Lung (tissue), 12 donors: Measurements from ENCODE around the gene MAPKAP1. TPM values are rescaled to one million over a fixed set of nuclear protein-coding genes. Genes with fewer than 3 reads are reported as not detected.
"Not testable (repeated sequence)": the region's sequence is repeated elsewhere in the genome, so short reads cannot be mapped to it uniquely, and the experiment has no call there.

Experiments used
- ATAC-seq: fragments of 200-7000 bp; cut with Tn5 transposase; one replicate; pipeline ENCODE4 v1.9.1; 2020; ENCODE audit warnings: moderate number of reproducible peaks; ENCODE audit not compliant: insufficient read depth, low FRiP score
- DNase-seq, 3 donors: peaks; one replicate each; pipeline ENCODE4 v3.0.0-alpha.2; 2013 to 2017
- H3K27ac ChIP-seq, 2 donors: one replicate each; pipeline ENCODE4 v1.5.1; 2013; ENCODE audit warnings: mild to moderate bottlenecking in 2 of 2, moderate library complexity in 2 of 2, control low read depth in 1 of 2, inconsistent platforms in 1 of 2, low read depth in 1 of 2, low read length in 1 of 2
- H3K27me3 ChIP-seq, 3 donors: one replicate each; pipeline ENCODE4 v1.5.1; 2013; ENCODE audit warnings: low read length in 2 of 3; ENCODE audit not compliant: control insufficient read depth in 3 of 3, insufficient read depth in 3 of 3
- H3K36me3 ChIP-seq, 4 donors: one replicate each; pipeline ENCODE4 v1.5.1; 2013; ENCODE audit warnings: low read length in 4 of 4, mild to moderate bottlenecking in 1 of 4, moderate library complexity in 1 of 4; ENCODE audit not compliant: control insufficient read depth in 4 of 4, insufficient read depth in 4 of 4
- H3K4me1 ChIP-seq, 5 donors: one replicate each; pipeline ENCODE4 v1.5.1; 2013; ENCODE audit warnings: low read length in 5 of 5, mild to moderate bottlenecking in 2 of 5, moderate library complexity in 1 of 5; ENCODE audit not compliant: control insufficient read depth in 5 of 5, insufficient read depth in 5 of 5
- H3K4me3 ChIP-seq: one replicate; pipeline ENCODE4 v1.5.1; 2013; ENCODE audit warnings: mild to moderate bottlenecking, control low read depth, moderate library complexity
- H3K9ac ChIP-seq, 2 donors: one replicate each; pipeline ENCODE4 v1.5.1; 2013; ENCODE audit warnings: low read length in 2 of 2, control low read depth in 1 of 2; ENCODE audit not compliant: insufficient read depth in 1 of 2
- H3K9me3 ChIP-seq, 4 donors: one replicate each; pipeline ENCODE4 v1.5.1; 2013; ENCODE audit warnings: low read length in 3 of 4, mild to moderate bottlenecking in 1 of 4, moderate library complexity in 1 of 4; ENCODE audit not compliant: control insufficient read depth in 4 of 4, insufficient read depth in 3 of 4
- WGBS, 2 donors: extraction: QIAGEN DNeasy Blood & Tissue Kit; methylation state at CpG; one replicate each; pipeline ENCODE4 v1.1.7; 2013; 5-methylcytosine and 5-hydroxymethylcytosine counted together
- polyA plus RNA-seq, 2 donors: library from polyadenylated mRNA; stranded (reverse); fragments of 200-250 nt; gene quantifications; one replicate each; pipeline ENCODE4 v1.2.1, GENCODE V29; 2013
- total RNA-seq, 2 donors: library from RNA; depleted of rRNA in 1 of 2; stranded (reverse); fragments of >200 nt in 1 of 2; gene quantifications; one replicate each; pipeline ENCODE4 v1.2.1, GENCODE V29; 2014 to 2021
- TF ChIP-seq, protein P1 (sequence below): IDR thresholded peaks from 2 replicates; pipeline ENCODE4 v1.5.1; 2012; ENCODE audit warnings: mild to moderate bottlenecking; ENCODE audit errors: control extremely low read depth, extremely low read depth
- donor health status: control.
- donor health status: control.
- donor health status: Bipolar disorder and iron deficiency.
- donor health status: healthy.
- donor health status: DM: yes; HTN: yes; CAD: no.

MAPKAP1 gene
- total and polyA plus RNA-seq, 4 donors: 53.0 to 83.3 (median 66.7) TPM

DNA sequence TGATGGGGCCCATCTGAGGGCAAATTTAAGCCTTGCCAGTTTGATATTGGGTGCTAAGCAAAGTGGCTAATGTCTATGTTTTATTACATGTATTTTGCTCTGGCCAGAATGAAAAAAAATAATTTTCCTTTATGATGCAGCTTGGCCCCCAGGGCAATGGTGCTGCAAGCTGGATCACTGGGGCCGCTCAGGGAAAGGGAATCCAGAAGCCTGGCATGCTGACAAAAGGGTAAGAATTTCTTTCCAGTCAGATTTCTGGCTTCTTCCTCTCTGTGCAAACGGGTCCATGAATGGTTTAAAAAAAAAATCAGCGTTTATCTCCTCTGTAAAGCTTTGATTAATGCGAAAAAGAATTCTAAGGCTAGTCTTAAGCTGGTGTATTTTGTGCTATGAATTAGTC, 138.4 kb downstream of the MAPKAP1 start:
- ATAC-seq: no peak

GRCh38 chr9:125566051-125566450, 141.0 kb downstream of the MAPKAP1 start:
- H3K36me3 ChIP-seq, ATAC-seq, H3K27ac ChIP-seq, DNase-seq, H3K9ac ChIP-seq, H3K4me1 ChIP-seq, H3K9me3 ChIP-seq, H3K4me3 ChIP-seq, H3K27me3 ChIP-seq: not testable (repeated sequence)

More for the DNA sequence above, 138.4 kb downstream of the MAPKAP1 start:
- Histone ChIP-seq H3K4me1 (peaks cover 0 to 2% (median 0%) of the 10 kb centered on the region in 5 donors), H3K9me3 (peaks cover 0 to 1% (median 0%) of the 10 kb centered on the region in 4 donors), H3K27me3 (no peaks in the 10 kb centered on the region), H3K9ac (no peak overlapping the region), H3K27ac (no peak overlapping the region), H3K4me3 (no peak overlapping the region), H3K36me3 (peaks cover 0 to 2% (median 1%) of the 10 kb centered on the region in 4 donors)
- TF ChIP-seq, protein P1, sequence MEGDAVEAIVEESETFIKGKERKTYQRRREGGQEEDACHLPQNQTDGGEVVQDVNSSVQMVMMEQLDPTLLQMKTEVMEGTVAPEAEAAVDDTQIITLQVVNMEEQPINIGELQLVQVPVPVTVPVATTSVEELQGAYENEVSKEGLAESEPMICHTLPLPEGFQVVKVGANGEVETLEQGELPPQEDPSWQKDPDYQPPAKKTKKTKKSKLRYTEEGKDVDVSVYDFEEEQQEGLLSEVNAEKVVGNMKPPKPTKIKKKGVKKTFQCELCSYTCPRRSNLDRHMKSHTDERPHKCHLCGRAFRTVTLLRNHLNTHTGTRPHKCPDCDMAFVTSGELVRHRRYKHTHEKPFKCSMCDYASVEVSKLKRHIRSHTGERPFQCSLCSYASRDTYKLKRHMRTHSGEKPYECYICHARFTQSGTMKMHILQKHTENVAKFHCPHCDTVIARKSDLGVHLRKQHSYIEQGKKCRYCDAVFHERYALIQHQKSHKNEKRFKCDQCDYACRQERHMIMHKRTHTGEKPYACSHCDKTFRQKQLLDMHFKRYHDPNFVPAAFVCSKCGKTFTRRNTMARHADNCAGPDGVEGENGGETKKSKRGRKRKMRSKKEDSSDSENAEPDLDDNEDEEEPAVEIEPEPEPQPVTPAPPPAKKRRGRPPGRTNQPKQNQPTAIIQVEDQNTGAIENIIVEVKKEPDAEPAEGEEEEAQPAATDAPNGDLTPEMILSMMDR: no peak
- peak in 2 of 3 donors; percentile 59 to 66 for DNase-seq
- WGBS, 2 donors: 75 to 92% methylated on average over 4 of the region's 4 CpGs

GRCh38 chr9:125565126-125565525, 141.9 kb downstream of the MAPKAP1 start:
- H3K9me3 ChIP-seq: no peaks in the 10 kb centered on the region
- no peak overlapping the region for H3K27ac ChIP-seq
- no peaks in the 10 kb centered on the region for H3K4me1 ChIP-seq
- 98% methylated on average over 2 of the region's 2 CpGs for WGBS, 2 donors
- H3K27me3 ChIP-seq: no peaks in the 10 kb centered on the region
- no peaks in the 10 kb centered on the region for H3K36me3 ChIP-seq
- TF ChIP-seq, protein P1: no peak
- no peak overlapping the region for H3K4me3 ChIP-seq
- no peak for ATAC-seq
- no peak for DNase-seq
- H3K9ac ChIP-seq: no peak overlapping the region

DNA sequence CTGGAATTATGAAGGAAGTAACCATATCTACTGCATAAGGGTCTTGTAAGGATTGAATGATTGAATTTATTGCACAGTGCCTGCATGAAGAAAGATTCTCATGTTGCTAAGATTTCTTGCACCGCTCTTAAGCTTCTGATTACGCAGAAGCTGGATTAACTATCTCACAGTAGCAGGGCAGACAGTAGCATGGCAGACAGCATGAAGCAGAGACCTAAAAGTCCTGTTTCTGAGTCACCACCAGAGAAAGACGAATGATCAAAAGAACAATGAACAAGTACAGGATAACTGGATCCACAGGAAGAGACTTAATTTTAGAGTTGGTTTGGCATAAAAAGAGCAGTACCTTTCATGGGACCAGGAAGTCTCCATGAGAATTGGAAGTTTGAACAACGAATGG, 142.4 kb downstream of the MAPKAP1 start:
- WGBS, 2 donors: 87 to 93% methylated on average over 4 of the region's 4 CpGs
- H3K36me3 ChIP-seq: no peaks in the 10 kb centered on the region
- H3K9me3 ChIP-seq: no peaks in the 10 kb centered on the region
- no peaks in the 10 kb centered on the region for H3K4me1 ChIP-seq
- ATAC-seq: no peak
- no peak overlapping the region for H3K4me3 ChIP-seq
- no peak overlapping the region for H3K9ac ChIP-seq
- DNase-seq: no peak
- TF ChIP-seq, protein P1: no peak
- H3K27ac ChIP-seq: no peak overlapping the region
- H3K27me3 ChIP-seq: no peaks in the 10 kb centered on the region
